RKO (cell line): ENCODE data around the gene PNMA8B.
"Not testable (repeated sequence)": the region's sequence is repeated elsewhere in the genome, so short reads cannot be mapped to it uniquely, and the experiment has no call there.

Experiments
- DNase-seq: peaks from one replicate; pipeline ENCODE4 v3.0.0-alpha.2; 2016; ENCODE audit warnings: low spot score

PNMA8B gene

DNA sequence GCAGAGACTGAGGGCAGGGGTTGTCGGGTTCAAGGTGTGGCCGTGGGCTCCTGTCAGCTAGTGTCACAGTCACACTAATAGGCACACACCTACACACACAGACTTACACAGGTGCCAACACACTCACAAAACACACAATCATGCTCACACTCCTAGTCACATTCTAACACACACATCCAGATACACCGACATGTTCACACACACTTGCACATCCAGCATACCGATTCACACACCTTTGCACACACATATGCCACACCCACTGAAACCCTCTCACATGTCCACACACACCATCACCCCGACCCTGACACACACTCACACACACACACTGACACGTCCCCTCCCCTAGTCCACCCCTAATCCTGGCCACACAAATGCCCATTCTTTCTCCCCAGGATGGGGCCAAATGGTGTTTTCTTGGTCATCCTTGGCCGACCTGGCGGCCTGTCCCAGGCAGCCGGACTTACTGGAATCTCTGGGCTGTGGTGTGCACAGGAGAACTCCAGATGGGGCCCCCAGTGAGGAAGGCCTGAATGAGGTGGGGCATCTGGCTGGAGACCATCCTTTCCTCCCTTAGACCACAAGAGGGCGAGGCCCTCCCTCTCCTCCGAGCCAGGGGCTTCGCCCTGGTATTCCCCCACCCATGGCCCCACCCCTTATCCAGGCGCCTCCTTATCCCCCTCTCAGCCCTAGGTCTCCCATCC lies 19.1 kb upstream of the PNMA8B start:
- no peak for DNase-seq

DNA sequence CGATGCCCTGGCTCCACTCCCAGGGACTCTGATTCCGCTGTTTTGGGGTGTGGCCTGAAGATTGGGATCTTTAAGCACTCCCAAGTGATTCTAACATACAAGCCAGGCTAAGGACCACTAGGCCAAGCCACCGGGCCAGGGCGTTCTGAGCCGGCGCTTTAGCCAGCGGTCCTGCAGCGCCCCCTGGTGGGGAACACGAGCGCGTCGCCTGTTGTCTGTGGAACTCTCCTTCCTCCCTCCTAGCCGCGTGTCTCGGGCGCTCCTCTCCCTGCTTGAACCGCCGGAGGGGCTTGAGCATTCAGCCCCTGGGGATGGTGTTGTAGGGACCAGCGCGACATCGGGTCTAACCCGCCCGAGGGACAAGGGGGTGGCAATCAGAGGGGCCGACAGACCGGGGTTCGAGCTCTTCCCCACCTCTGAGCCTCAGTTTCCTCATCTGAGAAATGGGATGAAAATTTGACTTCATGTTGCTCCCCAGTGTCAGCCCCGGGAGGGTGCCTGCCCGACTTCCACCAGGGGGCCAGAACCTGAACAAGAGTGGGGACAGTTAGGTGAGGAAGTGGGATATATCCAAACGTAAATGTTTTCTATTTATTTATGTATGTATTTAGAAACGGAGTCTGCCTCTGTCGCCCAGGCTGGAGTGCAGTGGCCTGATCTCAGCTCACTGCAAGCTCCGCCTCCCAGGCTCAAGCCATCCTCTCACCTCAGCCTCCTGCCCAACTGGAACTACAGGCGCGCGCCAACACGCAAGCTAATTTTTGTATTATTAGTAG lies 18.0 kb upstream of the PNMA8B start:
- DNase-seq, result peak; percentile 76

DNA sequence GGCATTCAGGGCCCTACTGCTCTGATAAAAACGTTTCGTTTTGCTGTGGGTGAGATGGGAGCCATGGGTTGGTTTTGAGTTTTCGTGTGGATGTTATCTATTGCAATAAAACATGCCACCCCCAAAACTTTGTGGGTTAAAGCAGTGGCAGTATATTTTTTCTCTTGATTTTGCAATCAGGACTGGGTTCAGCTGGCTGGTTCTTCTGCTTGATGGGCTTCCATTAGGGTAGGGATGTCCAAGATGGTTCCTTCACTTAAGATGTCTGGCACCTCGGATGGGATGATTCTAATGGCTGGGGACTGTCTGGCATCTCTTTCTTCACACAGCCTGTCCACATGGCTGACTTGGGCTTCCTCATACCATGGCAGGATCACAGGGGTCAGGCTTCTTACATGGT lies 15.6 kb upstream of the PNMA8B start:
- no peak for DNase-seq

DNA sequence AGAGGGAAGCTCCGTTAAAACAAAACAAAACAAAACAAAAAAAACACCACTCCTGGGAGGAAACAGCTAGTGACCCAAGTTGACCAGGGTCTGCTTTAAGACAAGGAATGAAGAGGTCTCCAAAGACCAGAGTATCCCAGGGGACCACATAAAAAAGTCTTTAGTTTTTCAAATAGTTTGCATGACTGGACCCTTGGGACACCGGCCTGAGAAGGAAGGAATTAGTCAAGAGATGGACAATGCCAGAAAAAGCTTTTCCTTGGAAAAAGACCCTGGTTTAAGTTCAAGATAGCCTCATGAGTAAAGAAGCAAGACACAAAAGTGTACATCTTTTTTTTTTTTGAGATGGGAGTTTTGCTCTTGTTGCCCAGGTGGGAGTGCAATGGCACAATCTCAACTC lies 12.5 kb upstream of the PNMA8B start:
- DNase-seq, result no peak

DNA sequence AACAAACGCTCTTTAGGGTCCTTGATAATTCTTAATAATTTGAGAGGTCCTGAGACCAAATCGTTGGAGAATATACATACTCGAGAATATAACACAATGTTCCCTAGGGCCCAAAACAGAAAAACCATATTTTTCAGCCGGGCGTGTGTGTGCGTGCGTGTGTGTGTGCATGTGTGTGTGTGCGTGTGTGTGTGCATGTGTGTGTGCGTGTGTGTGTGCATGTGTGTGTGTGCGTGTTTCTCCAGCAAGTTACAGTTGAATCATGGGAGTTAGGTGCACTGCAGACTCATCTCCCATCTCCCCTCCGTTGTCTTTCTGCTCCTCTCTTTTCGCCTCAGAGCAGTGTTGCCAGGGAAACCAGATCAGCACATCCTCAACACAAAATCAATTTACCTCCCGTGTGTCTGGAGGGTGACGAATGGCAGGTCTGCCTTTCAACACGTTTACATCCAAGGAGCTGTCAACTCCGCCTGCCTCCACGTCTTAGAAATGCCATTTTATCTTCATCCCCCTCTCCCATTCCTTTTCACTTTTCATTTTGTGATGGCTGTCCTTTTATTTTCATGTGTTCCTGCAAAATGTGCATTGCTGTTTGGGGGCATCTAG lies 8.3 kb upstream of the PNMA8B start:
- DNase-seq, result no peak

DNA sequence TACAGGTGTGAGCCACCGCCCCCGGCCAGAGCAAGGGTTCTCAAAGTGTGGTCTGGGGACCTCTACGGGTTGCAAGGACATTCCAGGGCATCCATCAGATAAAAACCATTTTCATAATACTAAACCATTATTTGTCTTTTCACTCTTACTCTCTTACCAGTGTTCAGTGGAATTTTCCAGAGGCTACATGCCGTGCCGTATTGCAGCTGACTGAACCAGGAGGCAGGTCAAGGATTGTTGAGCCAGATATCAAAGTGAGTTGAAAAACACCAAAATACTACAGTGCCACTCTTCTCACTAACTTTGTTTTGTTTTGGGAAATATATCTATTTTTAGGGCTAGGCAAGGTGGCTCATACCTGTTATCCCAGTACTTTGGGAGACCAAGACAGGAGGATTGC lies 7.2 kb upstream of the PNMA8B start:
- DNase-seq, result no peak

DNA sequence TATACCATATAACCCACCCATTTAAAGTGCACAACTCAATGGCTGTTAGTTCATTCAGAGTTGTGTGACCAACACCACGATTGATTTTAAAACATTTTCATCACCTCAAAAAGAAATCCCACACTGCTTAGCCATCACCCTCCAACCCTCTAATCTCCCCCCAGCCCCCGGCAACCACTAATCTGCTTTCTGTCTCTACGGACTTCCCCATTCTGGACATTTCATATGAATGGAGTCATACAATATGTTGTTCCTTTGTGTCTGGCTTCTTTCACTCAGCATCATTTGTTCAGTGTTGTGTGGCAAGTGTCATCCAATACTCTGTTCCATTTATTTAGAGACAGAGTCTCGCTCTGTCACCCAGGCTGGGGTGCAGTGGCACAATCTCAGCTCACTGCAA lies 4.0 kb upstream of the PNMA8B start:
- no peak for DNase-seq

DNA sequence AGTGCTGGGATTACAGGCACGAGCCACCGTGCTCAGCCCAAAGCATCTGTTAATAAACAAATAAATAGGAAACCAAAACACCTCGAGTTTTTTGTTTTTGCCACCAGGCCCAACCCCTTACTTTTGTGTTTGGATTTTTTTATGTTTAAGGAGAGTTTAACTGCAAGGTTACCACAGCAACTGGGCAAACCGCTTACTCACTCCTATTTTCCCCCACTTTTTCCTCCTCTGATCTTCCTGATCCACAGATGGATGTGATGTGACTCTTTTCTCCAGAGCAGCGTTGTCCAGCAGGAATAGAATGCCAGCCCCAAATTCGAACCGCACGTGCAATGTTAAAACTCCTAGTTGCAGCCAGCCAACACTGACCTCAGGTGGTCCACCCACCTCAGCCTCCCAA lies 2.1 kb upstream of the PNMA8B start:
- no peak for DNase-seq

DNA sequence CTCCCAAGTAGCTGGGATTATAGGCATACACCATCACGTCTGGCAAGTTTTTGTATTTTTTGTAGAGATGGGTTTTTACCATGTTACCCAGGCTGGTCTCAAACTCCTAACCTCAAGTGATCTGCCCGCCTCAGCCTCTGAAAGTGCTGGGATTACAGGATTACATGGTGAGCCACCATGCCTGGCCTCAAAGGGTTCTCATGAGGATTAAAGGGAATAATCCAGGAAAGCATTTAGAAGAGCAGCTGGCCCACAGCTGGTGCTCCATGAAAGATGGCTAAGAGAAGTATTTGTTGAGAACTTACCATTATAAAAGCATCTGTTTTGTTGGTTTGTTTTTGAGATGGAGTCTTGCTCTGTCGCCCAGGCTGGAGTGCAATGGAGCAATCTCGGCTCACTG lies 1.2 kb upstream of the PNMA8B start:
- not testable (repeated sequence) for DNase-seq

DNA sequence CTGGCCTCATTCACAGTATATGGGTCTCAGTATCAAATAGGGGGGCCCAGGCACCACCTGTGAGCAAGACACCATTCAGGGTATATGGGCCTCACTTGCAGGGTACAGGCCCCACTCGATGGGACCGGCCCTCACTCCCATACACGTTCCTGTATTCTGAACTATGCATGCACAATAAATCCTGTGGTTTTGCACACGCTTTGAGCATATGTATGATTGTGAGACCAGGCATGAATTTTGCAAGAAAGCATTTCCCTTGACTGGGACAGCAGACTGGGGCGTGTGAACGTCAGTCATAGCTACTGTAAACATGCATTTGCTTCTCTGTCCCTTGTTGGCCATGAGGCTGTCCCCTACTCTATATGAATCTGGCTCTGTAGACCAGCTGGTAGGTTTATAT lies 637 bp upstream of the PNMA8B start:
- no peak for DNase-seq

DNA sequence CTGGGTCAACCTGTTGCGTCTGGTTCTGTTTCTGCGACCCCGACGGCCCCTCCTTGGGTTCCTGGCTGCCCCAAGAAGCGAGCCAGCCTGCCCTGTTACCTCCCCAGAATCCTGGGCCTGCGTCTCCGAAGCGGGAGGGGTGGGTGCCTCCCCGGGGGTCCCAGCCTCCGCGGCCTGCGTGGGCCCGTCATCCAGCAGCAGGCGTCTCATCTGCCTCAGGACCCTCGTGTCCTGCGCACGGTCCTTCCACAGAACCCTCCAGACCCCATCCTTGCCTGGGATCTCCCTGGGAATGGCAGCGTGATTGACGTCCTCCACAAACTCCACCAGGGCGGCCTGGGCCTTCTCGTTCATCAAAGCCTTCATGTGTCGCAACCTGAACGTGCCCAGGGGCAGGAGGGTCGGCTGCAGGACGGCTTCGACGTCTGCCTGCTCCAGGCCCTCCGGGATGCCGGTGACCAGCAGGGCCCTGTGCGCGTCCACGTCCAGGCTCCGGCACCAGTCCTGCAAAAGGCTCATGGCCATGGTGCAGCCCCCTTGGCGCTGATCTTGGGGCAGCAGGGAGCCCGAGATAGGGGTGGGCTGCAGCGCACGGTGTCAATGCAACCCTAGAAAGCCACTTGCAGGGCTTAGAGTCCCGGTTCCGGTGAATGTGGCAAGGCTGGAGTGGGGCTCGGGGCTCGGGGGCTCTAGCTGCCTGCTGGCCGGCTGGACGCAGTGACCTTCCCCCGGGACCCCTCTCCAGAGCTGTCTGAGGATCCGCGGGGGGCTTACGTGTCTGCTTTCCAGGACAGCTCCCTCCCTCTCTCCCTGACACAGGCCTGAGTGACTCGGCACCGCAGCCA lies 504 bp downstream of the PNMA8B start:
- DNase-seq, result no peak

DNA sequence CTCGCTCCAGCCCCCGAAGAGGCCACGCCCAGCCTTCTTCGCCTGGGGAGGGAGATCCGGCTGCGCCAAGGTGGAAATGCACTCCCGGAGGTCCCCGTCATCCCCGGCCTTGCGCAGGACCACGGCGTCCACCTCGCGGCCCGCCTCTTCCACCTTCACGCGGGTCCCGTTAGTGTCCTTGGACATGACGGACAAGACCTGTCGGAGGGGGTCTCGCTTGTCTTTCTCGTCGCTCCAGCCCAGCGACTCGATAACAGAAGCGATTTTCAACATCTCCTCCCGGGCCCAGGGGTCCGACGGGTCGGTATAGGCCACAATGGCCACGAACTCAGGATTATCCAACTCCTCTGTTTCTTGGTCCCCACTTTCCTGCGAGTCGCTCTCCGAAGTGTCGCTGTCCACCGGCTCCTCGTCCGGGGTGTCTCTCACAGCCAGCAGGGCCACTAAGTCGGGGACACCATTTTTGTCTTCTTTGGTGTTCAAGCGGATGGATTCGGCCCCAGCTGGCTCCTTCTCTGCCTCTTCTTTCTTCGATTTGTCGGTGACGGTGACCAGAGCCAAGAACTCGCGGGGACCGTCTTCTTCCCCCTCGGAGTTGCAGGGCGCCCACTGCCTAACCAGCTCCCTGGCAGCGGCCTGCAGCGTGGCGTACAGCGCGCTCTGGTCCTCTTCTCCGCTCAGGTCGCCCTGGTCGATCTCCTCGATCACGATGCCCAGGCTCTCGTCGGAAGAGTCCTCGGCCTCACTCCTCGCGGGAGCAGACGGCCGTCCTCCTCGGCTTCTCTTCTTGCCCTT lies 1.3 kb downstream of the PNMA8B start:
- DNase-seq, result no peak

DNA sequence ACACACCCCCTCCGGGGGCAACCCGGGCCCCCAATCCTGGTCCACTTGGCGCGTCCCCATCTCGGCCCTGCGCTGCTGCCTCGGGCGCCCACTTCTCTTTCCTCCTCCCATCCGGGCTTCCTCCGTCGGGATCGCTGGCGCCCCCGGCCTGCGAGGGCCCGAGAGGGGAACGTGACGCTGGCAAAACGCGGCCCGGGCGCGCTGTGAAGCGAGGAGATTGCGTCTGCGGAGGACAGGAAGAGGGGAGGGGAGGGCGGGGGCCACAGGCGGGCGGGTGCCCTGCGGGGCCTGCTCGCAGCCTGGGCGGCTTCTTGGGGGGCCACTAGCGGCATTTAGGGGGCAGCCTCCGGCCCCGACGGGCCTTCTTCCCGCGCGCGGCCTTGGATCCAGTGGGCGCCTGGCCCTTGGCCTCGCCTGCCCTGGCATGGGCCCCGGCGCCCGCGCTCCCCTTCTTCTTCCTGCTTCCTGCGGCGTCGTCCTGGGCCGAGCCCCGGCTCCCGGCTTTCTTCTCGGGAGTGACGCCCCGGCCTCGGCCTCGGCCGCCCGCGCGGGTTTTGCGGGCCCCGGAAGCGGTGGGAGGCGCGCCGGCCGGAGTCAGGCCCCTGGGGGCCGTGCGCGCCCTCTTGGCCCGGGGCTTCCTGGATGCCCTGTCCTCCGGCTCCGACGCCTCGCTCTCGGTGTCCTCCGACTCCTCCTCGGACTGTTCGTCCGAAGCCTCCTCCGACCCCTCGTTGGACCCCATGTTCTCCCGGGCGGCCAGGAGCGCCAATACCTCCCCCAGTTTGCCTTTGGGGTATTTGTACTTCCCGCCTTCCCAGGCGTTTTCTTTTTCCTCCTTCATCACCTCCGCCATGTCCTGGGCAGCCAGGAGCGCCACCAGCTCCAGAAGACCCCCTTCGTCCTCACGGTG lies 2.2 kb downstream of the PNMA8B start:
- no peak for DNase-seq

DNA sequence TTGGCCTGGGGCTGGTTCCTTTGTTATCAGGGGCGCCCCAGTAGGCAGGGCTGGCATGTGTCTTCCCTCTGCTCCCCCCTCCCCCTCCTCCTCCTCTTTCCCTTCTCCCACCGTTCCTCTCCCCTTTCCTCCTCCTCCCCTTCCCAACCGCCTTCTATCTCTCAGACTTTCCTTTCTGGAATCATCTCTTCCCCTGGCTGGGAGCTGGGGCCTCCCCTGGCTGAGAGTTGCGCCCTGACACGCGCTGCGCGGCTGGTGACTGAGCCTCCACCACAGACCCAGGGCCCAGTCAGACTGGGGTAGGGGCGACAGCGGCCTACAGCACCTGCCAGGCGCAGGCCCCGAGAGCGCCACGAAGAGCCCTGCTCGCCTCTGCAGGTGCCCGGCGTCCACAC lies 2.8 kb downstream of the PNMA8B start:
- no peak for DNase-seq

DNA sequence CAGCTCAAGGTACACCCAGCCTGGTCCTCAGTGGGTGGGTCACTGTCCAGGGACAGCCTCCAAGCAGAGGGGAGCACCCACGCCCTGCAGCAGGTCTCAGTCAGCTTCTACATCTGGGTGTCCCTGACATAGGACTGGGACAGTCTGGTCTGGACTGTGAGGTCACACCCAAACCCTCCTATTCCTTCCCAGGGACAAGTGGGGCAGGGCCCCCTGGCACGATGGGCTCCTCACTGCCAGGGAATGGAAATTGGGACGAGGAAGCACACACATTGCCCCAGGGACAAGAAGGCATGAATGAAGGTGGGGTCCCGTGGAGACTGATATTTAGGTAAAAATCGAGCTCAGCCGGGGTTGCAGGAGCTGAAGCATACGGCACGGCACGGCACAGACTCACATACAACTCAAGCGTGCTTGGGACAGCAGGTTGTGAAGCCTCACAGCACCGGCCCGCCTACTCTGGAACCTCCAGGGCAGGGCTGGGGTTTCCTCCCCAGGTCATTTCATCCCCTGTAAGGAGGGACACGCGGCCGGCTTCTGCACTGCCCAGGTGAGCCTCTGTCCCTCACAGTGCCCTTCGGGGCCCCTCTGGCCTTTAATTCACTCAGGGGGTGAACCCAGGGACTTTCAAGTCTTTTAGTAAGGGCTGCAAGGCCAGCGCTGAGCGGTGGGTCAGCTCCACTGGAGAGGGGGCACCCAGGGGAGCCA lies 3.5 kb downstream of the PNMA8B start:
- no peak for DNase-seq

DNA sequence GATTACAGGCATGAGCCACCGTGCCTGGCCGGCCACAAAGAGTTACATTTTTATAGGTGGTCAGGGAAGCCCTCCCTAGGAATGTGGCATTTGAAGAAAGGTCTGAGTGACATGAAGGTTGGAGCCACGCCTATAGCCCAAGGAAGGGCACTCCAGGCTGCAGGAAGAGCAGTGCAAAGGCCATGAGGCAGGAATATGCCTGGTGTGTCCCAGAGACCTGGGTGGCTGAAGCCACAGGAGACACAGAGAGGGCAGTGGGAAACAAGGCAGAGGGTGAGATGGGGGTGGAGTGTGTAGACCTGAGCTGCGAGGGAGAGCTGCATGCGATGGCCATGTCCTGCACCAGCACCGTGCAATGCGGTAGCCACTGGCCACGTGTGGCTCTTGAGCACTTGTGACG lies 4.9 kb downstream of the PNMA8B start:
- DNase-seq, result no peak

DNA sequence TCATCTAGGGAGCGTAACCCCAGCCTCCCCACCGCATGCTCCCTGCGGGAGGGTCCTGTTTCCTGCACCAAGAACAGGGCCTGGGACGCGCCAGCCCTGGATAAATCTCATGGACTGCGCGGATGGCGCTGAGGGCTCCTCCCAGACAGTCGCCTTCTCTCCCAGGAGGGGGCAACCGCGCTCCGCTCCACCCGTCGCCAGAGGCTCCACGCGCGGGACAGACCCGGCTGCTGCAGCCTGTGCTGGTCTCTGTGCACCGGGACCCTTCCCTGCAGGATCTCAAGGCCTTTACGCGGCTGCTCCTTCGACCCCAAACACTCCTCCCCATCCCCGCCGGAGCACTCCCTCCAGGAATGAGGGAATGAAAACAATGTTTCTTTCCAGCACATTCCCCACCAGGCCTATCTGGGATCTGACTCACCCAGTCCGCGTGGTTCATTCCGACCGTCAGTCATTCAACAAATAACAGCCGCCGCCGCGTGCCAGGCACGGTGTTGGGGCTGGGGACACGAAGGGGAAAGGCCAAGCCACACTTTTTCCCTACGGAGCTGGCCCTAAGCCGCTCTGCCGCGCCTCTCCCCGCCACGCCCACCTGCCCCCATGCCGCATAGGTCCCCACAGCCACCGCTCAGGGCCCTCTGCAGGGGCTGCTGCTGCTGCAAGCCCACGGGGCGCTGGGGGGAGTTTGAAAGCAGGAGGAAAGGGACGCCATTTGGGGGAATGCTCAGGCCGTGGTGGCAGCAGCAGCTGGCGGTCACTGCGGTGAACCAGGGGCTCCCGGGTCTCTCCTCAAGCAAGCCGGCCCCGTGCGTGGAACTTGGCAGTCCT lies 6.0 kb downstream of the PNMA8B start:
- no peak for DNase-seq

DNA sequence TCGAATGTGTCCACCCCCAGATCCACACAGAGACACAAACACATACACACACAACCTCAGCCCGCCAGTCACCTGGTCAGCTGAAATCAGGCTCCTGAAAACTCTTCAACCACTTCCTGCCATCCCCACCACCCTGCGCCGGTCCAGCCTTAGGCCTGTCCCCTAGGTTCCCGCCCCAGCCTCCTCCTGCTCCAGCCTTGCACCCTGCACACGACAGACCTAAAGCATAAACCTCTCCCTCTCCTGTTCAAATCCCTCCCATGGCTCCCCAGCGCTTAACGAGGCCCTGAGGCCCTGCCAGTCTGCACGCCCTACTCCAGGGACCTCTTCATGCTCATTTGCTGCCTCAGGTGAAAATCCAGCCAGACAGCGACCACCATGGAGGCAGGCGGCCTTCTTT lies 7.1 kb downstream of the PNMA8B start:
- no peak for DNase-seq

DNA sequence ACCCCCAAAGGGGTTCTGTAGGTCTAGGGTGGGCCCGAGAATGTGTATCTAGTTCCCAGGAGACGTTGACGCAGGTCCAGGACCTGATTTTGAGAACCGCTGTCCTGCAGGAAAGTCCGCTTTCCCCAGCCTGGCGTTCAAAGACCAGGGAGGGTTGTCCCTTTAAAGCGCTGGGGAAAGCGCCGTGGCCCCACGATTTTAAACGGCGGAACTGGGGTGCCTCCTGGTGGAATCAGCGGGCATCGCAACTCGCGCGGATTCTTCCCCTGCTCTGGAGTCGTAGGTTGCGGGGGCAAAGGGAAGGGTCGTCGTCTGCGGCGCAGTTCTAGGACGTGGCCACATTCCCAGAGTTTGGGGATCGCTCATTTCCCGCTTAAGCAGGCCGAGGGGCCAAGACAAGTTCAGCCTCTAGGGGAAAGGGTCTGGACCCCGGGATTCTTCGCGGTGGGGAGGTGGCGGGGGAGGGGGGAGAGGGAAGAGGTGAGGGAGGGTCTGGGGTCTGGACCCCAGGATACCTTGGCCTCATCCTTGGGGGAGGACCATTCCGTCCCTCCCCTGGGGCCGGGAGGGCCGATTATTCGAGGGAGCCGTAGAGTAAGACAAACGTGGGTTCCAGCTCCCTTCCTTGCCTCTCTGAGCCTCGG lies 7.7 kb downstream of the PNMA8B start:
- peak; percentile 52 for DNase-seq
